ENCODE results near the gene PEX6. TPM values are rescaled to one million over a fixed set of nuclear protein-coding genes. Genes with fewer than 3 reads are reported as not detected.

The PEX6 gene
- total and polyA plus RNA-seq, 2 donors (not counting 3 experiments of a cell fraction or from before 2014, with no cell fraction given): 9.9 to 11.2 TPM

GRCh38 chr6:42979523-42980177 is 669 bp upstream of the PEX6 start:
- Histone ChIP-seq H2AFZ (ENCODE audit: low read depth, low read length) (peak overlapping the region; percentile 93), H3K27me3 (ENCODE audit: control insufficient read depth in 2 of 2, insufficient read depth in 2 of 2, low read length in 2 of 2) (no peaks in the 10 kb centered on the region), H3K9me1 (replicated peaks; ENCODE audit: control insufficient read depth, extremely low read depth, insufficient read depth, low read length) (no peaks in the 10 kb centered on the region), H3K4me3 (replicated peaks in 1 of 3; ENCODE audit: insufficient read depth in 1 of 3, low read depth in 1 of 3, low read length in 3 of 3) (peak overlapping the region; percentile 16 to 74 (median 72)), H3K79me2 (ENCODE audit: control insufficient read depth, insufficient read depth, low read length) (peaks cover 12% of the 10 kb centered on the region), H3K9me3 (replicated peaks; ENCODE audit: control insufficient read depth, insufficient read depth, low read length) (no peaks in the 10 kb centered on the region), H3K4me2 (ENCODE audit: insufficient read depth, low read length) (peak overlapping the region; percentile 87), H4K20me1 (replicated peaks; ENCODE audit: control insufficient read depth, extremely low read depth, insufficient read depth, low read length) (no peaks in the 10 kb centered on the region), H3K4me1 (ENCODE audit: control insufficient read depth, extremely low read depth, insufficient read depth, low read length) (peaks cover 28% of the 10 kb centered on the region), H3K9ac (replicated peaks; ENCODE audit: extremely low read depth, insufficient read depth, low read length) (peak overlapping the region; percentile 66), H3K36me3 (ENCODE audit: control insufficient read depth in 2 of 2, extremely low read depth in 1 of 2, insufficient read depth in 2 of 2, low read length in 2 of 2) (no peaks in the 10 kb centered on the region), H3K27ac (ENCODE audit: insufficient read depth, low read depth, low read length) (peak overlapping the region; percentile 27)
- DNase-seq (ENCODE audit: low read depth, low spot score): no peak
- dilution Hi-C loops (cut with MboI; ENCODE audit: extremely low pct_ligation_motif_present, low sequenced_read_pairs): no loop called here
- no TSS peak for BruUV-seq (replicated peaks)
- POLR2A ChIA-PET: interaction anchor here (1.4 kb wide), 1 partner anchor 34 kb away, joined by 6 read pairs; the partner anchor contains the start of genes KLHDC3 and MEA1
- CTCF ChIA-PET: interaction anchor here (0.8 to 2.0 kb wide), 7 partner anchors 12 to 164 kb away, joined by 3 to 12 read pairs (median 5); partner anchors contain the start of genes CNPY3, CUL7, KLC4 and KLHDC3
- FAIRE-seq: no peak
- intact Hi-C loops (cut with micrococcal nuclease): loop anchor here (1.0 to 5.0 kb wide), 4 partner anchors 19 to 77 kb away; partner anchors contain the start of genes CNPY3, GNMT and KLHDC3
- no peak for TF ChIP-seq POLR2AphosphoS5 (IDR thresholded peaks at IDR 0.05; ENCODE audit: insufficient read depth, low read depth, low read length)
- TF ChIP-seq EZH2 (IDR thresholded peaks at IDR 0.05; ENCODE audit: borderline replicate concordance, low read depth, low read length, severe bottlenecking): no peak
- TF ChIP-seq JUN (IDR thresholded peaks at IDR 0.05; ENCODE audit: borderline replicate concordance, insufficient read depth, insufficient read length, low read depth): no peak
- TF ChIP-seq CTCF (IDR thresholded peaks at IDR 0.05; ENCODE audit: extremely low read depth in 1 of 2, insufficient read depth in 1 of 2, low read depth in 1 of 2, low read length in 2 of 2): no peak

Measured in endothelial cell of umbilical vein (primary cell).